ENCODE measurements around the gene KIAA0930. TPM values are rescaled to one million over a fixed set of nuclear protein-coding genes. Genes with fewer than 3 reads are reported as not detected.
A peak's percentile ranks its signal among the peaks of the same experiment; 100 is the strongest.

KIAA0930 gene
- total RNA-seq, 2 experiments from 2014 or later, result 16.6 to 19.5 TPM

- CTCF ChIA-PET, result interaction anchor here (0.6 to 0.7 kb wide), 2 partner anchors 10 to 156 kb away, joined by 3 to 4 read pairs; no protein-coding TSS in a partner anchor
- Mint-ChIP-seq H3K4me3 (peak within 1 kb of the TSS; percentile 84), H3K27me3 (ENCODE audit: low read depth) (no peaks in the 10 kb centered on the region), H3K9me3 (no peaks in the 10 kb centered on the region), H3K4me1 (ENCODE audit: low read depth) (peaks cover 61% of the 10 kb centered on the region), H3K27ac (peak within 1 kb of the TSS; percentile 96), H3K36me3 (ENCODE audit: low read depth) (peaks cover 36% of the 10 kb centered on the region)
- intact Hi-C loops (cut with micrococcal nuclease), result loop anchor here (1.0 to 5.0 kb wide), 4 partner anchors 10 to 154 kb away; partner anchors contain the start of gene KIAA0930
- peak; percentile 95 for DNase-seq
Observed at GRCh38 chr22:45163451-45164269, 77.0 kb downstream of the KIAA0930 start, which contains the start of gene NUP50. Gene NUP50, plus strand, starts transcription at chr22:45163925. Its CDS starts 4,253 bp downstream, at chr22:45168178.

GRCh38 chr22:45163099-45163450 is 77.6 kb downstream of the KIAA0930 start:
- Mint-ChIP-seq H3K9me3 (no peaks in the 10 kb centered on the region), H3K36me3 (ENCODE audit: low read depth) (peaks cover 30% of the 10 kb centered on the region)
- intact Hi-C loops (cut with micrococcal nuclease), result loop anchor here (1.0 to 5.0 kb wide), 4 partner anchors 10 to 154 kb away; partner anchors contain the start of gene KIAA0930

GRCh38 chr22:45162531-45162930 is 78.2 kb downstream of the KIAA0930 start:
- CTCF ChIA-PET, result no interaction called here

More at GRCh38 chr22:45163099-45163450, 77.6 kb downstream of the KIAA0930 start:
- peak overlapping the region; percentile 84 for H3K4me3 Mint-ChIP-seq
- DNase-seq, result peak; percentile 26
- H3K27ac Mint-ChIP-seq, result peak overlapping the region; percentile 74
- CTCF ChIA-PET, result interaction anchor here (0.6 to 0.7 kb wide), 2 partner anchors 11 to 155 kb away, joined by 3 to 4 read pairs; no protein-coding TSS in a partner anchor
- no peaks in the 10 kb centered on the region for H3K27me3 Mint-ChIP-seq (ENCODE audit: low read depth)
- H3K4me1 Mint-ChIP-seq (ENCODE audit: low read depth), result peaks cover 57% of the 10 kb centered on the region

GRCh38 chr22:45159652-45160462 is 80.8 kb downstream of the KIAA0930 start:
- CTCF ChIA-PET, result interaction anchor here (0.5 kb wide), 1 partner anchor 113 kb away, joined by 3 read pairs; no protein-coding TSS in a partner anchor
- H3K27me3 Mint-ChIP-seq (ENCODE audit: low read depth), result no peaks in the 10 kb centered on the region
- intact Hi-C loops (cut with micrococcal nuclease), result loop anchor here (5.0 kb wide), 1 partner anchor 157 kb away; no protein-coding TSS in a partner anchor
- peaks cover 34% of the 10 kb centered on the region for H3K4me1 Mint-ChIP-seq (ENCODE audit: low read depth)
- no peak for DNase-seq
- peaks cover 33% of the 10 kb centered on the region for H3K36me3 Mint-ChIP-seq (ENCODE audit: low read depth)
- H3K9me3 Mint-ChIP-seq, result no peaks in the 10 kb centered on the region
- H3K4me3 Mint-ChIP-seq, result no peak overlapping the region
- no peak overlapping the region for H3K27ac Mint-ChIP-seq

More at GRCh38 chr22:45162531-45162930, 78.2 kb downstream of the KIAA0930 start:
- Mint-ChIP-seq H3K4me3 (peak overlapping the region; percentile 84), H3K27ac (no peak overlapping the region), H3K27me3 (ENCODE audit: low read depth) (no peaks in the 10 kb centered on the region), H3K36me3 (ENCODE audit: low read depth) (peaks cover 31% of the 10 kb centered on the region), H3K9me3 (no peaks in the 10 kb centered on the region), H3K4me1 (ENCODE audit: low read depth) (peaks cover 57% of the 10 kb centered on the region)
- intact Hi-C loops (cut with micrococcal nuclease), result loop anchor here (2.0 to 5.0 kb wide), 3 partner anchors 32 to 155 kb away; partner anchors contain the start of gene KIAA0930
- no peak for DNase-seq

- Mint-ChIP-seq H3K36me3 (ENCODE audit: low read depth) (peaks cover 37% of the 10 kb centered on the region), H3K4me1 (ENCODE audit: low read depth) (peaks cover 34% of the 10 kb centered on the region), H3K27me3 (ENCODE audit: low read depth) (no peaks in the 10 kb centered on the region), H3K27ac (no peak overlapping the region), H3K4me3 (no peak overlapping the region), H3K9me3 (no peaks in the 10 kb centered on the region)
- no peak for DNase-seq
- intact Hi-C loops (cut with micrococcal nuclease), result no loop called here
- CTCF ChIA-PET, result no interaction called here
Observed at GRCh38 chr22:45157907-45158306, 82.8 kb downstream of the KIAA0930 start.

GRCh38 chr22:45155050-45155840 is 85.4 kb downstream of the KIAA0930 start:
- H3K27ac Mint-ChIP-seq, result no peak overlapping the region
- CTCF ChIA-PET, result interaction anchor here (1.0 kb wide), 1 partner anchor 30 kb away, joined by 3 read pairs; no protein-coding TSS in a partner anchor
- no peaks in the 10 kb centered on the region for H3K9me3 Mint-ChIP-seq
- peaks cover 12% of the 10 kb centered on the region for H3K4me1 Mint-ChIP-seq (ENCODE audit: low read depth)
- peaks cover 34% of the 10 kb centered on the region for H3K36me3 Mint-ChIP-seq (ENCODE audit: low read depth)
- intact Hi-C loops (cut with micrococcal nuclease), result no loop called here
- H3K27me3 Mint-ChIP-seq (ENCODE audit: low read depth), result no peaks in the 10 kb centered on the region
- no peak overlapping the region for H3K4me3 Mint-ChIP-seq
- no peak for DNase-seq

- H3K27me3 Mint-ChIP-seq (ENCODE audit: low read depth), result no peaks in the 10 kb centered on the region
- CTCF ChIA-PET, result no interaction called here
- H3K4me3 Mint-ChIP-seq, result no peak overlapping the region
- H3K36me3 Mint-ChIP-seq (ENCODE audit: low read depth), result peaks cover 34% of the 10 kb centered on the region
- no peak for DNase-seq
- H3K27ac Mint-ChIP-seq, result no peak overlapping the region
- H3K9me3 Mint-ChIP-seq, result no peaks in the 10 kb centered on the region
- H3K4me1 Mint-ChIP-seq (ENCODE audit: low read depth), result peaks cover 4% of the 10 kb centered on the region
- intact Hi-C loops (cut with micrococcal nuclease), result no loop called here
Observed at GRCh38 chr22:45154383-45154782, 86.3 kb downstream of the KIAA0930 start.

- Mint-ChIP-seq H3K27ac (no peak overlapping the region), H3K4me1 (ENCODE audit: low read depth) (no peaks in the 10 kb centered on the region)
Observed at GRCh38 chr22:45151503-45151902, 89.2 kb downstream of the KIAA0930 start.

GRCh38 chr22:45150139-45150538 is 90.6 kb downstream of the KIAA0930 start:
- CTCF ChIA-PET, result no interaction called here

More at GRCh38 chr22:45151503-45151902, 89.2 kb downstream of the KIAA0930 start:
- intact Hi-C loops (cut with micrococcal nuclease), result no loop called here
- Mint-ChIP-seq H3K36me3 (ENCODE audit: low read depth) (peaks cover 34% of the 10 kb centered on the region), H3K27me3 (ENCODE audit: low read depth) (no peaks in the 10 kb centered on the region), H3K9me3 (no peaks in the 10 kb centered on the region), H3K4me3 (no peak overlapping the region)
- DNase-seq, result no peak
- CTCF ChIA-PET, result no interaction called here

GRCh38 chr22:45149671-45150070 is 91.0 kb downstream of the KIAA0930 start:
- Mint-ChIP-seq H3K9me3 (no peaks in the 10 kb centered on the region), H3K4me3 (no peak overlapping the region), H3K36me3 (ENCODE audit: low read depth) (peaks cover 27% of the 10 kb centered on the region), H3K4me1 (ENCODE audit: low read depth) (no peaks in the 10 kb centered on the region), H3K27me3 (ENCODE audit: low read depth) (no peaks in the 10 kb centered on the region), H3K27ac (no peak overlapping the region)
- CTCF ChIA-PET, result no interaction called here
- DNase-seq, result no peak
- intact Hi-C loops (cut with micrococcal nuclease), result no loop called here

More at GRCh38 chr22:45150139-45150538, 90.6 kb downstream of the KIAA0930 start:
- intact Hi-C loops (cut with micrococcal nuclease), result no loop called here
- Mint-ChIP-seq H3K9me3 (no peaks in the 10 kb centered on the region), H3K27me3 (ENCODE audit: low read depth) (no peaks in the 10 kb centered on the region), H3K36me3 (ENCODE audit: low read depth) (peaks cover 29% of the 10 kb centered on the region), H3K4me1 (ENCODE audit: low read depth) (no peaks in the 10 kb centered on the region), H3K4me3 (no peak overlapping the region), H3K27ac (no peak overlapping the region)
- no peak for DNase-seq

GRCh38 chr22:45144916-45145315 is 95.8 kb downstream of the KIAA0930 start:
- Mint-ChIP-seq H3K27ac (no peak overlapping the region), H3K36me3 (ENCODE audit: low read depth) (peaks cover 11% of the 10 kb centered on the region), H3K4me1 (ENCODE audit: low read depth) (no peaks in the 10 kb centered on the region), H3K4me3 (no peak overlapping the region), H3K27me3 (ENCODE audit: low read depth) (no peaks in the 10 kb centered on the region), H3K9me3 (no peaks in the 10 kb centered on the region)
- no peak for DNase-seq
- CTCF ChIA-PET, result no interaction called here
- intact Hi-C loops (cut with micrococcal nuclease), result no loop called here
